HG02852 (cell line): ENCODE data around the gene CCDC124.

ENCODE experiments used
- ATAC-seq: cut with Tn5 transposase; IDR thresholded peaks from one replicate; pipeline ENCODE4 v1.9.1; 2021; ENCODE audit warnings: mild to moderate bottlenecking, moderate library complexity; ENCODE audit not compliant: unreplicated experiment

CCDC124 gene

GRCh38 chr19:17951990-17952976, 19.5 kb downstream of the CCDC124 start:
- ATAC-seq: no peak

GRCh38 chr19:17953316-17953801, 20.5 kb downstream of the CCDC124 start:
- no peak for ATAC-seq

DNA sequence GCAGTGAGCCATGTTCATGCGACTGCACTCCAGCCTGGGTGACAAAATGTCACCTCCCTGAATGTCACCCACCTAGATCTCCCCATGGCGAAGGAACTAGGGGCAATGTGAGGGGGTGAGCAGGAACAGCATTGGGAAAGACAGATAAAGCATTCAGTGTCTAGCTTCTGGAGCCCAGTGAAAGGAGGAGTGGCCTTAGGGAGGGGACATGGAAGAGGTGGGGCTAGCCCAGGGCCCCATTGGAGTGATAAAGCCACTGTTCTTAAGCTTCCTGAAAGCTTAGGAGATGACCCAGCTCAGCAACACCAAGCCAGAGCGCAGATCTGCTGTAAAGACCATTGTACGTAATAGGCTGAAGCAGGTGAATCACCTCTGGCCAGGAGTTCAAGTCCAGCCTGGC, 21.1 kb downstream of the CCDC124 start:
- no peak for ATAC-seq

DNA sequence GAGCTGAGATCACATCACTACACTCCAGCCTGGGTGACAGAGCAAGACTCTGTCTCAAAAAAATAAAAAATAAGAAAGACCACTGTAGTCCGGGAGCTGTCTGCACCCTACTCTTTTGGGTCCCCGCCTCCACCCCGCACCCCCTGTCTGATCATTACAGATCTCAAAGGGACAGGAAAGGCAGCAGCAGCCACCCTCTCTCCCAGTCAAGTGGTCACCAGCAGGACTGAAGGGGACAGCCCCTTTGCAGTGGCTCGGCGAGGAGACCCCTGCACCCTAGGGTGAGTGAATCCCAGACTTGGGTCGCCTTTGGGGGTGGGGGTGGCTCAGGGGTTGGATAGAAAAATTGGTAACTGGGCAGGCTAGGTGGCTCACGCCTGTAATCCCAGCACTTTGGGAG, 21.6 kb downstream of the CCDC124 start:
- ATAC-seq: no peak

- no peak for ATAC-seq
These were observed 24.5 kb downstream of the CCDC124 start for GRCh38 chr19:17957149-17957849.

GRCh38 chr19:17957885-17958284, 25.1 kb downstream of the CCDC124 start:
- ATAC-seq: no peak

GRCh38 chr19:17963936-17964691, 31.3 kb downstream of the CCDC124 start:
- ATAC-seq: no peak

DNA sequence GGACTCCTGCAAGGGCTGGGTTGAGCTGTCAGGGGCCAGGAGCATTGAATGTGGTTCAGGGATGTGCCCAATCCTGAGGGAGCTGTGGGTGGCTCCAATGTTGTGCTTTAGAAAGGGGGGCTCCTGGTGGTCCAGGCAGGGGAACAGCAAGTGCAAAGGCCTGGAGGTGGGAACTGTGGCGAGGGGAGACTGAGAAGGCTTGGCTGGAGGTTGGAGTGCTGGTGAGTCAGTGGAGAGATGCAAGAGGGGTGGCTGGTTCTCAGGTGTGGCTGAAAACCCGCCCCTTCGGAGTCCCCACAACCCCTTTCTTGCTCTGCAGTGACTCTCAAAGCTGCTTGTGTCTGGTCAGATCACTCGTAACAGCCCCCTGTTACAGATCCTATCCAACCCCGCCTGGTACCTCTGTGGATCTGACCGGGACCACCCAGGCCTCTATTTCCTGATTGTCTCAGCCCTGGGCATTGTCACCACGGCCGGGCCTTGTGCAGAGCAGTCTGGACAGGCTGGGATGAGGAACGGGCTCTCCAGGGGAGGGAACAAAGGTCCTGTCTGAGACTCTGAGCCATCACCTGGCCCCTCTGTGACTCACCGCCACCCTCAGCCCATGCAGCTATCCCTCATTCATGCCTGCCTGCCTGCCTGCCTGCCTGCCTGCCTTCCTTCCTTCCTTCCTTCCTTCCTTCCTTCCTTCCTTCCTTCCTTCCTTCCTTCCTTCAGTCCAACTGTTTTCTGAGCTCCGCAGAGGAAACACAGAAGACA, 32.7 kb downstream of the CCDC124 start:
- no peak for ATAC-seq

GRCh38 chr19:17966129-17966483, 33.3 kb downstream of the CCDC124 start:
- ATAC-seq: no peak

DNA sequence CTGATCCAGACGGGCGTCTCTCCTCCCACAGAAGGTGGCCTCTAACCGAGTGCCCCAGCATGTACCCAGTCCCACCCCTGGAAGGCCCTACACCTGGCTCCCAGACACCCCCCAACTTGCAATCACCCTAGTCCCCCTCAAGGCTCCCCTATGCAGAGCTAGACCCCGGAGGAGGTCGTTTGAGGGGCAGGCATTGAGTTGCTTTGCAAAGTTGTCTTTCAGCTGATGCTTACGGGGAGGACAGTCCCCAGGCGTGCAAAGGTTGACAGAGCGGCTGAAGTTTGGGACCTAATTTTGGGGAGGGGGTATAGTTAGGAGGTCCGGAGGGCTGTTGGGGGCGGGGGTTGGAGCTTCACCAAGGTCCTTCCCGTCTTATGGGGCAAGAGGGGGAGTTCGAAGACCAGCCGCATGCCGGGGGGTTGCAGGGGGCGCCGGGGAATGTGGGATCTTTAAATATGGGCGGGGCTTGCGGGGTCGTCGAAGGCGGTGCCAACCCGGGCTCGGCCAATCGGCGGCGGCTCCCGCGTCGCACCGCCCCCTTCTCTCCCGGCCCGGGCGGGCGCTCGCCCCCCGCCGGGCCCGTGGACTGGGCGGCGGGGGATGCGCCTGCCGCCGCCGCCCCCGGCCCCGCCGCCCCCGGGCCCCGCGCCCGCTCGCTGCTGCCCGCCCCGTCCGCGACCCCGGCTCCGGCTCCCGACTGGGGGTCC, 33.9 kb downstream of the CCDC124 start, which contains the start of gene KCNN1:
Gene KCNN1, plus strand, starts transcription at position 558 of the 707 bp plus-strand sequence. CDS start 6,782 bp downstream, outside the sequence.
- no peak for ATAC-seq

- ATAC-seq: no peak
These were observed 34.6 kb downstream of the CCDC124 start for GRCh38 chr19:17967257-17968051.

DNA sequence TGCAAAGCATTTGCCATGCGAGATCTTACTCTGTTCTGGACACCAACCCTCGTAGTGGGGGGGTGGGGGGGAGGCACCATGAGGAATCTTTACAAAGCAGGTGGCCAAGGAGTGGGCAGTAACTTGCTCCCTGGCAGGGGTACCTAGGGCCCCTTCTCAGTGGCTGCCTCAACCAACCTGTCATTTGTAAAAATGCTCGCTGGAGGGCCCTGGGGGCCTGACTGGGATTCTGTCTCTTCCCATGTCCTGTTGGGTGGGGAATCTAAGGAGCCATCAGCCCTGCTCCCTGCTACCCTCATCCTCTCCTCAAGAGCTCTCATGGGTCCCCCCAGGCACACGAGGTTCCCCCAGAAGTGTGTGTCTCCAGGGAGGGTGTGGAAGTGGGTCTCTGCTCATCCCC, 35.5 kb downstream of the CCDC124 start:
- ATAC-seq: no peak

DNA sequence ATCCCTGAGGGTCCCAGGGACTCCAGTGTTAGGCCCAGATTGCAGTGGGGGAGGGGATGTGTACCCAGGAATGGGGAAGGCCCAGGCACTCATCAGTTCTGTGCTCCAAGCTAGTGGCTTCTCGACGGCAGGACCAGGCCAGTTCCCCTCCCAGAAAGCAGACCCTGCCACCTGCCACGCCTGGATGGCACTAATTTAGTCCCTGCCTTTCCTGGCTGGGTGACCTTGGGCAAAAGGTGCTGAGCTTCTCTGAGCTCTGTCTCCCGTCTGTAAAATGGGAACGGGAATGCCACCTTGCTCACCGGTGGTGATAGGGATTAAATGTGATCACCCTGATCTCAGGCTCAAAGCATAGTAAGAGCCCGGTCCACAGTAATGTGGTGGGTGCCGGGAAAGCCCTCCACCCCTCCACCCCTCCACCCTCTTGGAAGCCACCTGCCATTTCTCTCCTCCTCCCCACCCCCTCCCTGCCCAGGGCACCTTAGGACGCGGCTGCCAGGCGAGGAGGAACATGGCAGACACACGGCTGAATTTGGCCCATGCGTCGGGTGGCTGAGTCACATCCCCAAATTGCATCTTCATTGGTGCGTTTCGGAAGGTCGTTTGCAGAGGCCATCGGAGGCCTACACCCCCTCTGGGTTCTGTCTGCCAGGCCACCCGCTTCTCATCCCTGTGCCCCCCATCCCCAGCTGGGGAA, 36.4 kb downstream of the CCDC124 start:
- ATAC-seq: no peak

DNA sequence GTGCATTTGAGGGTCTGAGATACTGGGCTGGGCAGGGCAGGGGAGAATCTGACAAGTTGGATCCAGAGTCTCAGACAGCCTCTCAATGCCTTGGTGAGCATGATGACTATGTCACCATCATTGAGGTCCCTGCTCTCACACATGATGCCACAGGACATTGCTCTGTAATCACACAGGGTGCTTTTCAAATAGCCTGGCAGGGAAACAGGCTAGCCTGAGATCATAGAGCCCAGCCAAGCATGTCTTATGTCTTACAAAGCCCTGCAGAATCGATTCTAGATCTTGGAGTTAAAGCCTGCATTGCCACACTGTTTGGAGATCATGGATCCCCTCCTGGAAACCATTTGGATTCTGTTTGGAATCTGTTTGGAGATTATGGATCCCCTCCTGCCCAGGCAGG, 39.4 kb downstream of the CCDC124 start:
- ATAC-seq: no peak

- no peak for ATAC-seq
These were observed 40.9 kb downstream of the CCDC124 start for GRCh38 chr19:17973759-17974158.

DNA sequence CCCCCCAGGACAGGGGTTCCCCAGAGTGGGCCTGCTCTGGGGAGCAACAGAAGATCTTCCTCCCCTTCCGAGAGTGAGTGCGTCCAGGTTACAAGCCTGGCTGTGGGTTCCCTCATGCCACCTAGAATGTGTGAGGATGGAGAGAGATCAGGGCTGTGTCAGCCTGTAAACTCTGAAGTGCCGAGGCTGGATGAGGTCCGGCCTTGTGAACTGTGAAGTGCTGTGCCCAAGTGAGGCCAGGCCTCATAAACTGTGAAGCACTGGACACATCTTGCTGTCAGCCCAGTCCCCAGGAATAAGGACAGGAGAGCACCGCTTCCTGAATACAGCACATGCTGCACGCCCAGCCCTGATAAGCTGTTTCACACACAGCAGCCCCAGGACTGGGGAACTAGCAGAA, 41.7 kb downstream of the CCDC124 start:
- no peak for ATAC-seq

DNA sequence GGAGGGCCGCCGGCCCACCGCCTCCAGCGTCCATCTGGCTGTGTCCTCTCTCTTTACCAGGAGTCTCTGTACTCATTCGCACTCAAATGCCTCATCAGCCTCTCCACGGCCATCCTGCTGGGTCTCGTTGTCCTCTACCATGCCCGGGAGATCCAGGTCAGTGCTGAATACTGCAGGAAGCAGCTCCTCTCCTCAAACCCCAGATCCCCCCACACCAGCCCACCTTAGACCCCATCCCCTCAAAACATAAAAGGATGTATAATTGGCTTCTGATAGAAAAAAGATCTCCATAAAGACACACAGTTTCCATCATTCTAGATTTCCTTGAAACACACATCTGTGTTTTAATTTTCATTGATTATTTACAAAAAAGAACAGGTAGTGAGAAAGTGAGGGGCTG, 42.2 kb downstream of the CCDC124 start:
- no peak for ATAC-seq

DNA sequence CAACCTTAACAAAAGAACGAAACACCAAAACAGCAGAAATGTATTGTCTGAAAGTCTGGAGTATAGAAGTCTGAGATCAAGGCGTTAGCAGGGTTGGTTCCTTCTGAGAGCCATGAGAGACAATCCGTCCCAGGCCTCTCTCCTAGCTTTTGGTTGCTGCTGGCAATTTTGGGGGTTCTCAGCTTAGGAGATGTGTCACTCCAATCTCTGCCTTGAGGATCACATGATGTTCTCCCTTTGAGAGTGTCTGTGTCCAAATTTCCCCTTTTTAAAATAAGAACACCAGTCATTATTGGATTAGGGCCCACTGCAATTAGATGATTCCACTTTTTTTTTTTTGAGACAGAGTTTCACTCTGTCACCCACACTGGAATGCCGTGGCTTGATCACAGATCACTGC, 44.2 kb downstream of the CCDC124 start:
- no peak for ATAC-seq
